Prostate gland (tissue), 2 donors: Measurements from ENCODE around the gene SREBF1. TPM values are rescaled to one million over a fixed set of nuclear protein-coding genes. Genes with fewer than 3 reads are reported as not detected.

ENCODE experiments used
- DNase-seq: peaks from one replicate; pipeline ENCODE4 v3.0.0-alpha.2; 2019; ENCODE audit warnings: low spot score
- H3K27ac ChIP-seq, 2 donors: fragments of 200-600 bp; sonication (generic); 2 replicates each; pipeline ENCODE4 v1.5.1; 2017 to 2019
- H3K27me3 ChIP-seq: fragments of 200-600 bp; sonication (generic); replicated peaks from 2 replicates; pipeline ENCODE4 v1.5.1; 2019; ENCODE audit not compliant: insufficient read depth
- H3K36me3 ChIP-seq, 2 donors: fragments of 200-600 bp; sonication (generic); 1 replicate in 1 of 2; 2 replicates in 1 of 2; pipeline versions ENCODE4 v1.5.1 to v1.8.1; 2017 to 2019
- H3K4me1 ChIP-seq: fragments of 200-600 bp; sonication (generic); replicated peaks from 2 replicates; pipeline ENCODE4 v1.5.1; 2019
- H3K4me3 ChIP-seq, 2 donors: fragments of 200-600 bp; sonication (generic); 2 replicates each; pipeline ENCODE4 v1.5.1; 2017 to 2019
- H3K9me3 ChIP-seq: fragments of 200-600 bp; sonication (generic); 2 replicates; pipeline ENCODE4 v1.5.1; 2017
- CTCF ChIP-seq, 4 experiments: fragments of 200-600 bp in 2 of 4; fragments of 450-650 bp in 2 of 4; sonication (generic) in 2 of 4; IDR thresholded peaks; 1 replicate in 3 of 4; 2 replicates in 1 of 4; pipeline ENCODE4 v1.5.1; 2016 to 2019; ENCODE audit warnings: antibody characterized with exemption in 4 of 4, mild to moderate bottlenecking in 2 of 4, moderate library complexity in 2 of 4
- POLR2A ChIP-seq: fragments of 450-650 bp; IDR thresholded peaks from one replicate; pipeline ENCODE4 v1.6.1; 2016; ENCODE audit warnings: antibody characterized with exemption, mild to moderate bottlenecking
- POLR2AphosphoS5 ChIP-seq: sonication (generic); formaldehyde crosslinking; IDR thresholded peaks from one replicate; pipeline ENCODE4 v1.6.1; 2017; ENCODE audit warnings: antibody characterized with exemption
- WGBS: methylation state at CpG from one replicate; pipeline ENCODE4 v1.1.5; 2018; 5-methylcytosine and 5-hydroxymethylcytosine counted together
- intact Hi-C: fragments of 100-400 bp; cut with DNase I; formaldehyde crosslinking; loops from one replicate; pipeline ENCODE4 v1.14.2; 2022
- total RNA-seq, 2 donors: library from RNA; depleted of rRNA; stranded (reverse); fragments of >200 nt; gene quantifications; one replicate each; pipeline ENCODE4 v1.1.0, GENCODE V29; 2016

SREBF1 gene
- total RNA-seq, 2 donors from 2014 or later: 134 to 299 TPM

- Histone ChIP-seq H3K27me3 (no peaks in the 10 kb centered on the region), H3K9me3 (no peaks in the 10 kb centered on the region), H3K4me1 (no peaks in the 10 kb centered on the region), H3K4me3 (no peak overlapping the region), H3K27ac (no peak overlapping the region), H3K36me3 (no peaks in the 10 kb centered on the region)
- TF ChIP-seq POLR2AphosphoS5: no peak
- no peak for TF ChIP-seq CTCF (IDR thresholded peaks at IDR 0.05)
- no peak for TF ChIP-seq POLR2A
- intact Hi-C loops: no loop called here
- WGBS: 88% methylated on average over 3 of the region's 3 CpGs
- no peak for DNase-seq
Measured at GRCh38 chr17:17804007-17804406, 32.8 kb downstream of the SREBF1 start.

GRCh38 chr17:17801800-17802481 lies 34.8 kb downstream of the SREBF1 start:
- H3K4me3 ChIP-seq: no peak overlapping the region
- WGBS: 93% methylated on average over 13 of the region's 13 CpGs

GRCh38 chr17:17800504-17801021 lies 36.2 kb downstream of the SREBF1 start:
- Histone ChIP-seq H3K27me3 (no peaks in the 10 kb centered on the region), H3K36me3 (peaks cover 0 to 4% of the 10 kb centered on the region in 2 donors), H3K4me3 (no peak overlapping the region), H3K27ac (no peak overlapping the region), H3K9me3 (no peaks in the 10 kb centered on the region), H3K4me1 (no peaks in the 10 kb centered on the region)
- intact Hi-C loops: no loop called here
- WGBS: 86% methylated on average over 8 of the region's 12 CpGs
- no peak for DNase-seq
- TF ChIP-seq CTCF (IDR thresholded peaks at IDR 0.05) (no peak), POLR2AphosphoS5 (no peak), POLR2A (no peak)

More at GRCh38 chr17:17801800-17802481, 34.8 kb downstream of the SREBF1 start:
- no peak for DNase-seq
- H3K27me3 ChIP-seq: no peaks in the 10 kb centered on the region
- H3K4me1 ChIP-seq: no peaks in the 10 kb centered on the region
- TF ChIP-seq POLR2AphosphoS5 (no peak), CTCF (IDR thresholded peaks at IDR 0.05) (no peak), POLR2A (no peak)
- intact Hi-C loops: no loop called here
- no peaks in the 10 kb centered on the region for H3K9me3 ChIP-seq
- H3K36me3 ChIP-seq: no peaks in the 10 kb centered on the region
- no peak overlapping the region for H3K27ac ChIP-seq

GRCh38 chr17:17798573-17799255 lies 38.1 kb downstream of the SREBF1 start:
- 89% methylated on average over 16 of the region's 16 CpGs for WGBS
- Histone ChIP-seq H3K27me3 (no peaks in the 10 kb centered on the region), H3K9me3 (no peaks in the 10 kb centered on the region), H3K36me3 (peaks cover 7% of the 10 kb centered on the region in 2 donors), H3K4me3 (no peak overlapping the region), H3K27ac (no peak overlapping the region), H3K4me1 (no peaks in the 10 kb centered on the region)
- DNase-seq: no peak
- TF ChIP-seq CTCF (IDR thresholded peaks at IDR 0.05): no peak
- no peak for TF ChIP-seq POLR2A
- no peak for TF ChIP-seq POLR2AphosphoS5
- intact Hi-C loops: no loop called here
